GM23338 (cell line): ENCODE data around the gene OR2H1. TPM values are rescaled to one million over a fixed set of nuclear protein-coding genes. Genes with fewer than 3 reads are reported as not detected.

Source experiments
- ATAC-seq: fragments of 200-7000 bp; cut with Tn5 transposase; 3 replicates; pipeline ENCODE4 v1.9.1; 2020
- DNase-seq: peaks from one replicate; pipeline ENCODE4 v3.0.0-alpha.2; 2015; ENCODE audit warnings: low spot score
- H2AFZ ChIP-seq: fragments of 200-600 bp; sonication (generic); 2 replicates; pipeline ENCODE4 v1.8.0; 2016; ENCODE audit warnings: antibody characterized with exemption, mild to moderate bottlenecking, moderate library complexity
- H3F3A ChIP-seq: fragments of 200-600 bp; sonication (generic); replicated peaks from 2 replicates; pipeline ENCODE4 v1.8.0; 2017; ENCODE audit warnings: antibody characterized with exemption, mixed run types, low read depth
- H3K27ac ChIP-seq: fragments of 200-600 bp; sonication (generic); 2 replicates; pipeline ENCODE4 v1.6.1; 2016; ENCODE audit warnings: low read depth
- H3K27me3 ChIP-seq: fragments of 200-600 bp; sonication (generic); 2 replicates; pipeline ENCODE4 v1.8.0; 2016; ENCODE audit warnings: mild to moderate bottlenecking, mixed run types, moderate library complexity; ENCODE audit not compliant: insufficient read depth
- H3K36me3 ChIP-seq: fragments of 200-600 bp; sonication (generic); 2 replicates; pipeline ENCODE4 v1.8.0; 2016; ENCODE audit warnings: mild to moderate bottlenecking; ENCODE audit not compliant: insufficient read depth
- H3K4me1 ChIP-seq: fragments of 200-600 bp; sonication (generic); 2 replicates; pipeline ENCODE4 v1.8.0; 2016; ENCODE audit warnings: mild to moderate bottlenecking, moderate library complexity; ENCODE audit not compliant: insufficient read depth
- H3K4me2 ChIP-seq: fragments of 200-600 bp; sonication (generic); 2 replicates; pipeline ENCODE4 v1.7.1; 2017; ENCODE audit warnings: mixed run types
- H3K4me3 ChIP-seq: fragments of 200-600 bp; sonication (generic); 2 replicates; pipeline ENCODE4 v1.6.1; 2016; ENCODE audit warnings: mixed run types
- H3K79me2 ChIP-seq: fragments of 200-600 bp; sonication (generic); replicated peaks from 2 replicates; pipeline ENCODE4 v1.8.0; 2017; ENCODE audit warnings: mild to moderate bottlenecking; ENCODE audit not compliant: insufficient read depth
- H3K9me2 ChIP-seq: fragments of 200-600 bp; sonication (generic); 2 replicates; pipeline ENCODE4 v1.8.0; 2017; ENCODE audit not compliant: insufficient read depth
- H4K20me1 ChIP-seq: fragments of 200-600 bp; sonication (generic); replicated peaks from 2 replicates; pipeline ENCODE4 v1.8.0; 2017; ENCODE audit warnings: mild to moderate bottlenecking; ENCODE audit not compliant: insufficient read depth
- H3K27ac Mint-ChIP-seq: 2 replicates; pipeline ENCODE4 v1.8.0; 2020; ENCODE audit warnings: inconsistent platforms, mild to moderate bottlenecking, moderate library complexity, mixed read lengths
- H3K27me3 Mint-ChIP-seq: 3 replicates; pipeline ENCODE4 v1.8.0; 2022; ENCODE audit warnings: low read depth, mild to moderate bottlenecking, moderate library complexity, mixed read lengths, inconsistent platforms; ENCODE audit not compliant: insufficient read depth, poor library complexity
- H3K36me3 Mint-ChIP-seq: 3 replicates; pipeline ENCODE4 v1.8.0; 2021; ENCODE audit warnings: low read depth, mild to moderate bottlenecking, inconsistent platforms, moderate library complexity, mixed read lengths
- H3K4me1 Mint-ChIP-seq: 3 replicates; pipeline ENCODE4 v1.8.0; 2020; ENCODE audit warnings: mild to moderate bottlenecking, inconsistent platforms, mixed read lengths
- H3K4me3 Mint-ChIP-seq: 3 replicates; pipeline ENCODE4 v1.8.0; 2021; ENCODE audit warnings: moderate library complexity, mild to moderate bottlenecking, inconsistent platforms, mixed read lengths
- H3K9me3 Mint-ChIP-seq: 3 replicates; pipeline ENCODE4 v1.8.0; 2020; ENCODE audit warnings: moderate library complexity, mild to moderate bottlenecking, inconsistent platforms, mixed read lengths
- EZH2phosphoT487 ChIP-seq: fragments of 200-600 bp; sonication (generic); IDR thresholded peaks from one replicate; pipeline ENCODE4 v1.8.1; 2018; ENCODE audit warnings: antibody characterized with exemption; ENCODE audit not compliant: unreplicated experiment
- NANOG ChIP-seq: IDR thresholded peaks from 2 replicates; pipeline ENCODE4 v1.6.1; 2016; ENCODE audit warnings: antibody characterized with exemption, borderline replicate concordance
- REST ChIP-seq: IDR thresholded peaks from one replicate; pipeline ENCODE4 v1.6.1; 2018; ENCODE audit warnings: antibody characterized with exemption; ENCODE audit not compliant: unreplicated experiment
- STAT1 ChIP-seq: IDR thresholded peaks from one replicate; pipeline ENCODE4 v1.6.1; 2016; ENCODE audit warnings: antibody characterized with exemption; ENCODE audit not compliant: unreplicated experiment
- ZNF331 ChIP-seq: fragments of 250-450 bp; sonication (Bioruptor Pico); IDR thresholded peaks from 2 replicates; pipeline ENCODE4 v1.5.0; 2020; ENCODE audit warnings: low read depth, mild to moderate bottlenecking, moderate library complexity
- ZNF462 ChIP-seq: fragments of 250-450 bp; sonication (Bioruptor Pico); IDR thresholded peaks from 2 replicates; pipeline ENCODE4 v1.5.0; 2020; ENCODE audit warnings: mild to moderate bottlenecking, moderate library complexity
- polyA plus RNA-seq: library from polyadenylated mRNA; unstranded; fragments of >200 nt; fragmentation: Nextera tagmentation; extraction: Ambion mirVana; gene quantifications from 2 replicates; pipeline ENCODE4 v1.2.1, GENCODE V29; 2016
- total RNA-seq: library from RNA; depleted of rRNA; stranded (reverse); fragments of >200 nt; shearing (Covaris generic); gene quantifications from 2 replicates; pipeline ENCODE4 v1.2.3, GENCODE V29; 2014

The OR2H1 gene
- total and polyA plus RNA-seq, 2 experiments from 2014 or later = not detected

- TF ChIP-seq ZNF462 (CRISPR knock-in tag) (no peak), ZNF331 (CRISPR knock-in tag) (no peak), EZH2phosphoT487 (no peak), STAT1 (no peak)
These were observed 38.6 kb downstream of the OR2H1 start (continued) for GRCh38 chr6:29495571-29495970.

- Mint-ChIP-seq H3K27me3 (peaks cover 2% of the 10 kb centered on the region), H3K36me3 (no peaks in the 10 kb centered on the region), H3K4me3 (no peak overlapping the region), H3K4me1 (peaks cover 5% of the 10 kb centered on the region), H3K27ac (no peak overlapping the region), H3K9me3 (no peaks in the 10 kb centered on the region)
- peaks cover 10% of the 10 kb centered on the region; the same call in 1 of the 2 replicates for H3K9me2 ChIP-seq
- no peak for ATAC-seq
- H3K4me2 ChIP-seq = no peak overlapping the region
- DNase-seq = no peak
- no peaks in the 10 kb centered on the region for H4K20me1 ChIP-seq
- H3K79me2 ChIP-seq = no peaks in the 10 kb centered on the region
- H3K36me3 ChIP-seq = no peaks in the 10 kb centered on the region
- no peak overlapping the region for H3K4me3 ChIP-seq
- no peak overlapping the region for H2AFZ ChIP-seq
- H3F3A ChIP-seq = no peaks in the 10 kb centered on the region
- no peaks in the 10 kb centered on the region for H3K4me1 ChIP-seq
- no peak overlapping the region for H3K27ac ChIP-seq
- no peaks in the 10 kb centered on the region for H3K27me3 ChIP-seq
- TF ChIP-seq NANOG = no peak
- TF ChIP-seq REST = no peak
- no peak for TF ChIP-seq EZH2phosphoT487
- no peak for TF ChIP-seq ZNF462 (CRISPR knock-in tag)
These were observed 40.0 kb downstream of the OR2H1 start for GRCh38 chr6:29496961-29497360.
